ENCODE measurements around the gene GADD45GIP1.

DNA sequence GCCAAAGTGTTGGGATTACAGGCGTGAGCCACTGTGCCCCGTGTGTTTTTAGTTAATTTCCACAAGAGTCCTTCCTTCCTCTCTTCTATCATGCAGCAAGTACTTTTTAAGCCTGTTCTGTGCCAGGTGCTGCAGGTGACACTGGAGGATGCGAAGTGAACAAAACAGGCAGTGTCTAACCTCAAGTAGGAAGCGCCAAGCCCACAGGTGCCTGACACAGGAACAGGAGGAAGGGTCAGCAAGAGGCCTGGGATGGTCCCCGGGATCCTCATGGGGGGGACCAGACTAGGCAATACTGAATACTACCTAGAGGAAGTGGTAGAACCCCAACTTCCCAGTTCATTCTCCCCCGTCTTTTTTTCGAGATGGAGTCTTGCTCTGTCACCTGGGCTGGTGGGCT is 20.4 kb downstream of the GADD45GIP1 start:
- TF ChIP-seq, protein P1, sequence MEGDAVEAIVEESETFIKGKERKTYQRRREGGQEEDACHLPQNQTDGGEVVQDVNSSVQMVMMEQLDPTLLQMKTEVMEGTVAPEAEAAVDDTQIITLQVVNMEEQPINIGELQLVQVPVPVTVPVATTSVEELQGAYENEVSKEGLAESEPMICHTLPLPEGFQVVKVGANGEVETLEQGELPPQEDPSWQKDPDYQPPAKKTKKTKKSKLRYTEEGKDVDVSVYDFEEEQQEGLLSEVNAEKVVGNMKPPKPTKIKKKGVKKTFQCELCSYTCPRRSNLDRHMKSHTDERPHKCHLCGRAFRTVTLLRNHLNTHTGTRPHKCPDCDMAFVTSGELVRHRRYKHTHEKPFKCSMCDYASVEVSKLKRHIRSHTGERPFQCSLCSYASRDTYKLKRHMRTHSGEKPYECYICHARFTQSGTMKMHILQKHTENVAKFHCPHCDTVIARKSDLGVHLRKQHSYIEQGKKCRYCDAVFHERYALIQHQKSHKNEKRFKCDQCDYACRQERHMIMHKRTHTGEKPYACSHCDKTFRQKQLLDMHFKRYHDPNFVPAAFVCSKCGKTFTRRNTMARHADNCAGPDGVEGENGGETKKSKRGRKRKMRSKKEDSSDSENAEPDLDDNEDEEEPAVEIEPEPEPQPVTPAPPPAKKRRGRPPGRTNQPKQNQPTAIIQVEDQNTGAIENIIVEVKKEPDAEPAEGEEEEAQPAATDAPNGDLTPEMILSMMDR (IDR thresholded peaks at IDR 0.05) = no peak
- TF ChIP-seq POLR2AphosphoS5 (IDR thresholded peaks at IDR 0.05) (no peak), POLR2A (IDR thresholded peaks at IDR 0.05) (no peak)
